HepG2 (cell line): ENCODE measurements around the gene RPL41. TPM values are rescaled to one million over a fixed set of nuclear protein-coding genes. Genes with fewer than 3 reads are reported as not detected.

Experiments used
- ATAC-seq: fragments of 200-7000 bp; cut with Tn5 transposase; 3 replicates; pipeline ENCODE4 v1.9.1; 2020; ENCODE audit warnings: mild to moderate bottlenecking, moderate library complexity
- BruUV-seq: library from RNA; stranded (reverse); fragments of 400-500 nt; replicated peaks from 2 replicates; lab custom pipeline; 2021; lab: Mats Ljungman, UMichigan
- CTCF ChIA-PET: fragments of 300-600 bp; formaldehyde crosslinking; extraction: SDS; loops from one replicate; lab custom pipeline; 2021; ENCODE audit warnings: low total read pairs, inconsistent platforms, low intra/inter-chr PET ratio; lab: Yijun Ruan, JAX
- POLR2A ChIA-PET: fragments of 350-600 bp; sonication (Branson Sonifier 250); formaldehyde crosslinking; loops from one replicate; lab custom pipeline; 2020; ENCODE audit warnings: antibody characterized with exemption, inconsistent platforms; lab: Yijun Ruan, JAX
- DNase-seq: peaks from one replicate; pipeline ENCODE4 v3.0.0-alpha.2; 2015; ENCODE audit warnings: low spot score
- FAIRE-seq: peaks from 3 replicates; lab custom pipeline; 2011; peaks lifted over from hg19 to GRCh38; lab: Jason Lieb, UNC
- H2AFZ ChIP-seq: one replicate; pipeline ENCODE4 v1.6.1; 2011; ENCODE audit warnings: low read length, inconsistent platforms
- H3K27ac ChIP-seq: fragments of 300-600 bp; 3 replicates; pipeline ENCODE4 v1.8.0; 2011; ENCODE audit warnings: mixed run types, mild to moderate bottlenecking, mixed read lengths, low read length, inconsistent platforms; ENCODE audit not compliant: insufficient read depth; ENCODE audit errors: extremely low read length
- H3K27me3 ChIP-seq, 2 experiments: fragments of 200-600 bp in 1 of 2; 2 replicates in 1 of 2; 3 replicates in 1 of 2; pipeline versions ENCODE4 v1.6.0 to v1.8.0; 2011; ENCODE audit warnings: low read length in 2 of 2, mild to moderate bottlenecking in 2 of 2, moderate library complexity in 2 of 2, inconsistent platforms in 1 of 2; ENCODE audit not compliant: insufficient read depth in 2 of 2, control insufficient read depth in 1 of 2
- H3K36me3 ChIP-seq, 2 experiments: fragments of 200-600 bp in 1 of 2; replicated peaks in 1 of 2; 2 replicates in 1 of 2; 3 replicates in 1 of 2; pipeline versions ENCODE4 v1.5.1 to v1.8.0; 2011; ENCODE audit warnings: low read length in 2 of 2, inconsistent platforms in 1 of 2; ENCODE audit not compliant: insufficient read depth in 2 of 2, control insufficient read depth in 1 of 2
- H3K4me1 ChIP-seq: 2 replicates; pipeline ENCODE4 v1.5.1; 2012; ENCODE audit warnings: low read length, inconsistent platforms; ENCODE audit not compliant: insufficient read depth
- H3K4me2 ChIP-seq: 2 replicates; pipeline ENCODE4 v1.6.0; 2011; ENCODE audit warnings: low read depth, low read length, inconsistent platforms
- H3K4me3 ChIP-seq, 3 experiments: fragments of 200-600 bp in 1 of 3; sonication (generic), shearing (Covaris generic) in 1 of 3; replicated peaks in 1 of 3; 2 replicates each; pipeline ENCODE4 v1.5.1; 2011 to 2016; ENCODE audit warnings: low read length in 3 of 3, inconsistent platforms in 2 of 3, low read depth in 2 of 3, mild to moderate bottlenecking in 2 of 3, control low read depth in 1 of 3, mixed read lengths in 1 of 3; ENCODE audit not compliant: insufficient read depth in 1 of 3
- H3K79me2 ChIP-seq: one replicate; pipeline ENCODE4 v1.6.1; 2011; ENCODE audit warnings: low read length, inconsistent platforms; ENCODE audit not compliant: insufficient read depth
- H3K9ac ChIP-seq: 2 replicates; pipeline ENCODE4 v1.6.0; 2011; ENCODE audit warnings: mild to moderate bottlenecking, low read depth, low read length, inconsistent platforms; ENCODE audit not compliant: insufficient read depth
- H3K9me3 ChIP-seq: 2 replicates; pipeline ENCODE4 v1.5.1; 2012; ENCODE audit warnings: mild to moderate bottlenecking, low read length
- H4K20me1 ChIP-seq: 2 replicates; pipeline ENCODE4 v1.6.0; 2011; ENCODE audit warnings: inconsistent platforms, mild to moderate bottlenecking, low read length, moderate library complexity; ENCODE audit not compliant: insufficient read depth
- MYC ChIP-seq: sonication (generic); formaldehyde crosslinking; IDR thresholded peaks from 2 replicates; pipeline ENCODE4 v1.9.0; 2021; ENCODE audit warnings: missing genetic modification reagents, borderline replicate concordance
- NFKB2 ChIP-seq: sonication (generic); formaldehyde crosslinking; IDR thresholded peaks from 2 replicates; pipeline ENCODE4 v1.4.0; 2020; ENCODE audit warnings: missing genetic modification reagents, borderline replicate concordance
- NPAS2 ChIP-seq: sonication (generic); formaldehyde crosslinking; IDR thresholded peaks from 2 replicates; pipeline ENCODE4 v1.8.0; 2022; ENCODE audit warnings: mild to moderate bottlenecking, missing genetic modification reagents, borderline replicate concordance
- RBFOX2 ChIP-seq: fragments of 200-400 bp; formaldehyde crosslinking; IDR thresholded peaks from 2 replicates; pipeline ENCODE4 v1.6.1; 2017; ENCODE audit warnings: low read depth, mild to moderate bottlenecking, low read length
- RXRA ChIP-seq: sonication (generic); formaldehyde crosslinking; IDR thresholded peaks from 2 replicates; pipeline ENCODE4 v1.5.1; 2020; ENCODE audit warnings: missing genetic modification reagents
- WGBS: methylation state at CpG from one replicate; pipeline ENCODE4 v1.1.6; 2017; ENCODE audit warnings: low lambda C conversion rate; 5-methylcytosine and 5-hydroxymethylcytosine counted together
- in situ Hi-C: cut with HindIII; loops from 2 replicates; pipeline ENCODE4 v1.10.0; 2017; ENCODE audit warnings: low pct_unique_long_range_greater_than_20kb; ENCODE audit not compliant: extremely low pct_ligation_motif_present
- intact Hi-C: fragments of 100-400 bp; cut with micrococcal nuclease; formaldehyde crosslinking; loops from one replicate; pipeline ENCODE4 v1.10.0; 2022; ENCODE audit not compliant: unreplicated experiment
- polyA plus RNA-seq, 8 experiments: library from polyadenylated mRNA; depleted of rRNA in 3 of 8; stranded (reverse) in 7 of 8; unstranded in 1 of 8; fragments of >200 nt; fragmentation: Illumina TruSeq in 4 of 8; extraction: Trizol in 4 of 8; gene quantifications; 2 replicates each; pipeline versions ENCODE4 v1.2.1 to v1.2.3, GENCODE V29; 2011 to 2016; ENCODE audit warnings: low read depth in 4 of 8, missing spikeins in 1 of 8, mixed read lengths in 1 of 8; ENCODE audit not compliant: insufficient read depth in 1 of 8
- total RNA-seq, 5 experiments: library from RNA; depleted of rRNA; stranded (reverse); fragments of >200 nt; fragmentation: Illumina TruSeq; extraction: Trizol; gene quantifications; 2 replicates each; pipeline ENCODE4 v1.2.3, GENCODE V29; 2016; ENCODE audit warnings: low read depth in 1 of 5
- TF ChIP-seq, protein P1 (sequence below): sonication (generic); formaldehyde crosslinking; IDR thresholded peaks from 2 replicates; pipeline ENCODE4 v1.4.0; 2020; ENCODE audit warnings: missing genetic modification reagents, borderline replicate concordance
- TF ChIP-seq, protein P2 (sequence below): IDR thresholded peaks from 2 replicates; pipeline ENCODE4 v1.4.0; 2020; ENCODE audit warnings: mild to moderate bottlenecking, missing genetic modification reagents
- TF ChIP-seq, protein P3 (sequence below): sonication (generic); formaldehyde crosslinking; IDR thresholded peaks from 2 replicates; pipeline ENCODE4 v1.4.0; 2020; ENCODE audit warnings: missing genetic modification reagents, low read depth, mild to moderate bottlenecking, borderline replicate concordance

Gene RPL41
- total and polyA plus RNA-seq, 2 of the 13 experiments (the other 11 are each of a cell fraction or from before 2014, with no cell fraction given): 4,012 to 7,670 TPM

DNA sequence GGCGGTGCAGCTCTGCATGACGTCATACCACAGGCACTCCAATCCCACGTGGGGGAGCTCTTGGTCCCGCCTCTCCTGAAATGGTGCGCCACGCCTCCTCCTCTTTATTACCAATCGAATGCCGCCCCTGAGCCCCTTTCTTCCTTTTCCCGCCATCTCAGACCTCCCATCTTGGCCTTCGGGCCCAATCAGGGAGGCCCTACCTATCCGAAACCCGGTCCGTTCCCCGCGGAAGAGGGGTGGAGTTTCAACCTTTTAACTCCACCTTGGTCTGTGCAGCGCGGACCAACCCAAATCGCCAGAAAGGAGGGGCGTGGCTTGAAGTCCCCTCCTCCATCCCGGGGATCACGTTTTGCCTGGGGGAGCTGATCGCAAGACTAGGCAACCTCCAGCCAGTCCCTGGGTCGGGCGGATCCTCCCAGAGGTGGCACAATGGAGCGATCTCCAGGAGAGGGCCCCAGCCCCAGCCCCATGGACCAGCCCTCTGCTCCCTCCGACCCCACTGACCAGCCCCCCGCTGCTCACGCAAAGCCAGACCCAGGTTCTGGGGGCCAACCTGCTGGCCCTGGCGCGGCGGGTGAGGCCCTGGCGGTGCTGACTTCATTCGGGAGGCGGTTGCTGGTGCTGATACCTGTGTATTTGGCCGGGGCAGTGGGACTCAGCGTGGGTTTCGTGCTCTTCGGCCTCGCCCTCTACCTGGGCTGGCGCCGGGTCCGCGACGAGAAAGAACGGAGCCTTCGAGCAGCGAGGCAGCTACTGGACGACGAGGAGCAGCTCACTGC is 11.6 kb downstream of the RPL41 start, which contains the start of gene ESYT1:
Gene ESYT1 (plus strand): TSS at position 380 of the 782 bp plus-strand sequence. CDS start 53 bp downstream, at position 433.
- ChIA-PET CTCF (interaction anchor here (1.2 to 4.2 kb wide), 2 partner anchors 62 to 94 kb away, joined by 3 to 24 read pairs; partner anchors contain the start of gene SMARCC2), POLR2A (interaction anchor here (0.5 to 3.8 kb wide), 32 partner anchors 10 to 624 kb away, joined by 3 to 58 read pairs (median 5); partner anchors contain the start of genes CNPY2, COQ10A, ERBB3 and GLS2)
- H3K36me3 ChIP-seq: peaks cover 10 to 25% of the 10 kb centered on the region in 2 experiments
- peak within 1 kb of the TSS; percentile 31 for H2AFZ ChIP-seq
- no peaks in the 10 kb centered on the region for H3K27me3 ChIP-seq
- in situ Hi-C loops: loop anchor here (5.0 kb wide), 1 partner anchor 59 kb away; the partner anchor contains the start of gene SMARCC2
- peak within 1 kb of the TSS; percentile 65 for H3K27ac ChIP-seq
- peak within 1 kb of the TSS; percentile 87 for H3K4me2 ChIP-seq
- no peaks in the 10 kb centered on the region for H4K20me1 ChIP-seq
- intact Hi-C loops: loop anchor here (2.0 kb wide), 2 partner anchors 31 to 61 kb away; partner anchors contain the start of genes MYL6 and SMARCC2
- DNase-seq (peak; percentile 100), ATAC-seq (peak; percentile 90), FAIRE-seq (peak; percentile 100)
- no peaks in the 10 kb centered on the region for H3K9me3 ChIP-seq
- H3K4me1 ChIP-seq: peaks cover 61% of the 10 kb centered on the region
- H3K79me2 ChIP-seq: peaks cover 17% of the 10 kb centered on the region
- peak within 1 kb of the TSS; percentile 80 for H3K9ac ChIP-seq
- BruUV-seq: TSS peak; percentile 61
- 1% methylated on average over 18 of the region's 49 CpGs for WGBS
- peak within 1 kb of the TSS; percentile 72 to 89 (median 83) for H3K4me3 ChIP-seq
- TF ChIP-seq, protein P1, sequence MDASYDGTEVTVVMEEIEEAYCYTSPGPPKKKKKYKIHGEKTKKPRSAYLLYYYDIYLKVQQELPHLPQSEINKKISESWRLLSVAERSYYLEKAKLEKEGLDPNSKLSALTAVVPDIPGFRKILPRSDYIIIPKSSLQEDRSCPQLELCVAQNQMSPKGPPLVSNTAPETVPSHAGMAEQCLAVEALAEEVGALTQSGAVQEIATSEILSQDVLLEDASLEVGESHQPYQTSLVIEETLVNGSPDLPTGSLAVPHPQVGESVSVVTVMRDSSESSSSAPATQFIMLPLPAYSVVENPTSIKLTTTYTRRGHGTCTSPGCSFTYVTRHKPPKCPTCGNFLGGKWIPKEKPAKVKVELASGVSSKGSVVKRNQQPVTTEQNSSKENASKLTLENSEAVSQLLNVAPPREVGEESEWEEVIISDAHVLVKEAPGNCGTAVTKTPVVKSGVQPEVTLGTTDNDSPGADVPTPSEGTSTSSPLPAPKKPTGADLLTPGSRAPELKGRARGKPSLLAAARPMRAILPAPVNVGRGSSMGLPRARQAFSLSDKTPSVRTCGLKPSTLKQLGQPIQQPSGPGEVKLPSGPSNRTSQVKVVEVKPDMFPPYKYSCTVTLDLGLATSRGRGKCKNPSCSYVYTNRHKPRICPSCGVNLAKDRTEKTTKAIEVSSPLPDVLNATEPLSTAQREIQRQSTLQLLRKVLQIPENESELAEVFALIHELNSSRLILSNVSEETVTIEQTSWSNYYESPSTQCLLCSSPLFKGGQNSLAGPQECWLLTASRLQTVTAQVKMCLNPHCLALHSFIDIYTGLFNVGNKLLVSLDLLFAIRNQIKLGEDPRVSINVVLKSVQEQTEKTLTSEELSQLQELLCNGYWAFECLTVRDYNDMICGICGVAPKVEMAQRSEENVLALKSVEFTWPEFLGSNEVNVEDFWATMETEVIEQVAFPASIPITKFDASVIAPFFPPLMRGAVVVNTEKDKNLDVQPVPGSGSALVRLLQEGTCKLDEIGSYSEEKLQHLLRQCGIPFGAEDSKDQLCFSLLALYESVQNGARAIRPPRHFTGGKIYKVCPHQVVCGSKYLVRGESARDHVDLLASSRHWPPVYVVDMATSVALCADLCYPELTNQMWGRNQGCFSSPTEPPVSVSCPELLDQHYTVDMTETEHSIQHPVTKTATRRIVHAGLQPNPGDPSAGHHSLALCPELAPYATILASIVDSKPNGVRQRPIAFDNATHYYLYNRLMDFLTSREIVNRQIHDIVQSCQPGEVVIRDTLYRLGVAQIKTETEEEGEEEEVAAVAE (CRISPR knock-in tag): peak; percentile 11; the same call in 1 of the 2 replicates
- peak; percentile 46; the same call in 1 of the 2 replicates for TF ChIP-seq NFKB2 (CRISPR knock-in tag)
- peak; percentile 68 for TF ChIP-seq MYC (CRISPR knock-in tag)
- TF ChIP-seq RBFOX2: peak; percentile 72
- TF ChIP-seq, protein P2, sequence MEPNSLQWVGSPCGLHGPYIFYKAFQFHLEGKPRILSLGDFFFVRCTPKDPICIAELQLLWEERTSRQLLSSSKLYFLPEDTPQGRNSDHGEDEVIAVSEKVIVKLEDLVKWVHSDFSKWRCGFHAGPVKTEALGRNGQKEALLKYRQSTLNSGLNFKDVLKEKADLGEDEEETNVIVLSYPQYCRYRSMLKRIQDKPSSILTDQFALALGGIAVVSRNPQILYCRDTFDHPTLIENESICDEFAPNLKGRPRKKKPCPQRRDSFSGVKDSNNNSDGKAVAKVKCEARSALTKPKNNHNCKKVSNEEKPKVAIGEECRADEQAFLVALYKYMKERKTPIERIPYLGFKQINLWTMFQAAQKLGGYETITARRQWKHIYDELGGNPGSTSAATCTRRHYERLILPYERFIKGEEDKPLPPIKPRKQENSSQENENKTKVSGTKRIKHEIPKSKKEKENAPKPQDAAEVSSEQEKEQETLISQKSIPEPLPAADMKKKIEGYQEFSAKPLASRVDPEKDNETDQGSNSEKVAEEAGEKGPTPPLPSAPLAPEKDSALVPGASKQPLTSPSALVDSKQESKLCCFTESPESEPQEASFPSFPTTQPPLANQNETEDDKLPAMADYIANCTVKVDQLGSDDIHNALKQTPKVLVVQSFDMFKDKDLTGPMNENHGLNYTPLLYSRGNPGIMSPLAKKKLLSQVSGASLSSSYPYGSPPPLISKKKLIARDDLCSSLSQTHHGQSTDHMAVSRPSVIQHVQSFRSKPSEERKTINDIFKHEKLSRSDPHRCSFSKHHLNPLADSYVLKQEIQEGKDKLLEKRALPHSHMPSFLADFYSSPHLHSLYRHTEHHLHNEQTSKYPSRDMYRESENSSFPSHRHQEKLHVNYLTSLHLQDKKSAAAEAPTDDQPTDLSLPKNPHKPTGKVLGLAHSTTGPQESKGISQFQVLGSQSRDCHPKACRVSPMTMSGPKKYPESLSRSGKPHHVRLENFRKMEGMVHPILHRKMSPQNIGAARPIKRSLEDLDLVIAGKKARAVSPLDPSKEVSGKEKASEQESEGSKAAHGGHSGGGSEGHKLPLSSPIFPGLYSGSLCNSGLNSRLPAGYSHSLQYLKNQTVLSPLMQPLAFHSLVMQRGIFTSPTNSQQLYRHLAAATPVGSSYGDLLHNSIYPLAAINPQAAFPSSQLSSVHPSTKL (CRISPR knock-in tag): peak; percentile 46; the same call in 1 of the 2 replicates
- TF ChIP-seq NPAS2: peak; percentile 46; the same call in 1 of the 2 replicates
- TF ChIP-seq, protein P3, sequence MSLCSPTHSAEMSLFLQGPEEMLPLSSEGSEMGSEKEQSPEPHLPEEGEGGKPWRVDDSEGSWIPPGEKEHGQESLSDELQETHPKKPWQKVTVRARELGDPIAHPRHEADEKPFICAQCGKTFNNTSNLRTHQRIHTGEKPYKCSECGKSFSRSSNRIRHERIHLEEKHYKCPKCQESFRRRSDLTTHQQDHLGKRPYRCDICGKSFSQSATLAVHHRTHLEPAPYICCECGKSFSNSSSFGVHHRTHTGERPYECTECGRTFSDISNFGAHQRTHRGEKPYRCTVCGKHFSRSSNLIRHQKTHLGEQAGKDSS (CRISPR knock-in tag): 0 out of 2 replicates have a peak, but pooled peaks have one; percentile 25
- TF ChIP-seq RXRA (CRISPR knock-in tag): peak; percentile 13; the same call in 1 of the 2 replicates
